IPS-NIHi11 (cell line): ENCODE measurements around the gene SH3GLB2.

Source experiments
- DNase-seq: peaks from one replicate; pipeline ENCODE4 v3.0.0; 2012; ENCODE audit warnings: mixed read lengths, low spot score

The SH3GLB2 gene

GRCh38 chr9:129028192-129028966 lies at the start of gene SH3GLB2:
Gene SH3GLB2 (minus strand): TSS chr9:129028331. CDS start chr9:129028154, 177 bp downstream.
- DNase-seq, result peak; percentile 96

GRCh38 chr9:129077236-129077635 lies 49.1 kb upstream of the SH3GLB2 start:
- no peak for DNase-seq

GRCh38 chr9:129076640-129077037 lies 48.5 kb upstream of the SH3GLB2 start:
- no peak for DNase-seq

GRCh38 chr9:129075996-129076639 lies 48.0 kb upstream of the SH3GLB2 start:
- no peak for DNase-seq

GRCh38 chr9:129074106-129074505 lies 46.0 kb upstream of the SH3GLB2 start:
- DNase-seq, result no peak

- DNase-seq, result no peak
Measured at GRCh38 chr9:129073404-129073803, 45.3 kb upstream of the SH3GLB2 start.

- DNase-seq, result no peak
Measured at GRCh38 chr9:129072171-129072570, 44.0 kb upstream of the SH3GLB2 start.

GRCh38 chr9:129071526-129072126 lies 43.5 kb upstream of the SH3GLB2 start:
- DNase-seq, result peak; percentile 70

- no peak for DNase-seq
Measured at GRCh38 chr9:129070696-129071525, 42.8 kb upstream of the SH3GLB2 start.

GRCh38 chr9:129069862-129070641 lies 41.9 kb upstream of the SH3GLB2 start:
- DNase-seq, result no peak

GRCh38 chr9:129068990-129069861 lies 41.1 kb upstream of the SH3GLB2 start:
- no peak for DNase-seq

- DNase-seq, result no peak
Measured at GRCh38 chr9:129068110-129068509, 40.0 kb upstream of the SH3GLB2 start.

GRCh38 chr9:129064499-129064908 lies 36.4 kb upstream of the SH3GLB2 start:
- no peak for DNase-seq

- DNase-seq, result no peak
Measured at GRCh38 chr9:129063061-129063460, 34.9 kb upstream of the SH3GLB2 start.

GRCh38 chr9:129060991-129061390 lies 32.9 kb upstream of the SH3GLB2 start:
- no peak for DNase-seq

GRCh38 chr9:129059796-129060785 lies 32.0 kb upstream of the SH3GLB2 start:
- no peak for DNase-seq

- no peak for DNase-seq
Measured at GRCh38 chr9:129058965-129059795, 31.0 kb upstream of the SH3GLB2 start.

- DNase-seq, result no peak
Measured at GRCh38 chr9:129054163-129054851, 26.2 kb upstream of the SH3GLB2 start.
